GM18909 (cell line): Measurements from ENCODE around the gene ANXA6.

Experiments
- ATAC-seq: cut with Tn5 transposase; IDR thresholded peaks from one replicate; pipeline ENCODE4 v1.9.1; 2021; ENCODE audit warnings: mild to moderate bottlenecking; ENCODE audit not compliant: unreplicated experiment, poor library complexity

The ANXA6 gene

DNA sequence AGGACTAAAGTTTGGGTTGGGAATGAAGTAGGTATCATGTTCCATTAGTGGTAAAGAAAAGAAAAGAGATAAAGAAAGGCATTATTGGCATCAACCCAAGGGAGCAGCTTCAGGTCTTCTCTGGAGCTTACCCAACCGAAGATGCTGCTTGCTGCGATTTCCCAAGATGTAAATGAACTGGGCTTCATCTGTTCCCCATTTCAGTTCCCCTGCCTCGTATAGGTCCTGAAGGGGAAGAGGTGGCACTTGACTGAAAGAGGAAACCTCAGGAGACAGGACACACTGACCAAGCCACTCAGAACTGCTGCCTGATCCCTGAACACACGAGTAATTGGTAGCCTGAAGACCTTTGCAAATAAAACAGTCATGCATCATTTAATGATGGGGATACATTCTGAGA lies 24.6 kb downstream of the ANXA6 start:
- ATAC-seq, result no peak

DNA sequence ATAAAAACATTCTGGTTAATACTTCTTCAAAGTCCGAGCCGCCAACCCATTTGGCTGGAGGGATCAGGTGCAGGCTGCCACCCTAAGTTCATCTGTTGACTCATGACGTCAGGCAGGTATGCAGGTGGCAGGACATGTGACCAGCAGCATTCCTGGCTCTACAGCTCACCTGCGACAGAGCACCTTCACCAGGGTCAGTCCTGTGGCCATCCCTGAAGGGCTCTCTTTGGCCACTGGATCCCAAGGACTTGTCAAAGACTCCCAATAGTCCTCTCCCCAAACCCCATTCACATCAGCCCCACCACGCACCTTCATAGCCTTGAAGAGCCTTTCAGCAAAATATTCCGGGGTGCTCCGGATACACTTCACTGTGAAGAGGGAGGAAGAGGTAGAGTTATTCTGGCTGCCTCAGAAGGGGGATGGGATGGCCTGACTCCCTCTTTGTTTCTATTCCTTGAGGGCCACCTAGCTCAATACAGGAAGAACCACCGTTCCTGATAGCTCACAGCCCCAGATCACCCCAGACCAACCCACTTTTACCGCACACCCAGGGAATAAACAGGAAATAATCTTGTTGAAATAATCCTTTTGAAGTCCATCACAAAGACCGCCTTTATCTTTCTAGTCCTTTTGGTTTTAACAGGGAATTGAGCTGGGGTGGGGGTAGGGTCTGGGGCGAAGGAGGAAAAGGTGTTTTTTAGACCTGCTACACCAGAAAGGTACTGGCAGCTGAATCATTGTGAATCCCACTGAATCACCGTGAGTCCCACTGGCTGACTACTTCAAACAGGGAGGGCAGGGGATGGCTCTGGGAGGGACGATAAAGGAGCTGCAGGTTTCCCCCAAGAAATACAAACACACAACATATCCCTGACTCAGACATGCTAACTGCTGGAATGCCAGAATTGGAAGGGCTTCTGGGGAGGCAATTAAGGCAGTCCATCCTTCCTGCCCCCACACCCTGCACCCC lies 26.4 kb downstream of the ANXA6 start:
- no peak for ATAC-seq

DNA sequence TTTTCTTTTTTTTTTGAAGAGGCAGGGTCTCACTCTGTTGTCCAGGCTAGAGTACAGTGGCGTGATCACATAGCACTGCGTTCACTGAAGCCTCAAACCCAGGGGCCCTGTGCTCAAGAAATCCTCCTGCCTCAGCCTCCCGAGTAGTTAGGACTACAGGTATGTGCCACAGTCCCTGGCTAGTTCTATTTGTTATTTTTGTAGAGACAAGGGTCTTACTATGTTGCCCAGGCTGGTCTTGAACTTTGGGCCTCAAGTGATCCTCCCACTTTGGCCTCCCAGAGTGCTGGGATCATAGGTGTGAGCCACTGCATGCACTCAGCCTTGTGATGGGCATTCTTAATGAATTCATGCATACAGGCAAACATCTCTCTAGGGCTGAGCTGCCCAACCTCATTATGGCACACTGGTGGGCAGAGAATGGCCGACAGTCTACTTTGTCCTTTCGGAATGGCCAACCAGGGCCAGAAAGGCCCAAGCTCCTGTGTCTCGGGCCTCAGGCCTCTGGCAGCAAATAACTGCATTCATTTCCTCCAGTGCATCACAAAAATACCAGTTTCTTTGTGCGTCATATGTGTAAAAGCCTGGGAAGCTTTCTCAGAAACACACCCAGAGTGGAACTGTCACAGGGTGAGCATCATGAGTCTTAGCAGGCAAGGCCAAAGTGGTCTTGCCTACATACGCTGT lies 27.2 kb downstream of the ANXA6 start:
- ATAC-seq, result no peak

DNA sequence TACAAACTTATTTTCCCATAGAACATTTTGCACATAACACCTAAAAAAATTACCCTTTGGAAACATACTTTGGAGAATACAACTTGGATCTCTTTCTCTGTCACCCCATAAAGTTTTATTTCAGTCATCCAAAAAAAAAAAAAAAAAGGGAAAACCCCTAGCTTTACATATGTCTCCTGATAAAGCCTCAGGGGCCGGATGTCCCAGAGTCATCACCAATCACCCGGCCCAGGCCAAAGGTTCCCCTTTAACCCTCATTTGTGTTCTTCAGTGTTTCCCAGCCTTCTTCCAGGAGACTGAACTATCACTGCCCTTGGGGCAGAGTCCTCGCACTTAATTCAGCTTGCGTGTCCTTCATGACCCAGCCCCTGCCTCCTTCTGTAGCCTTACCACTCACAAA lies 28.8 kb downstream of the ANXA6 start:
- no peak for ATAC-seq

DNA sequence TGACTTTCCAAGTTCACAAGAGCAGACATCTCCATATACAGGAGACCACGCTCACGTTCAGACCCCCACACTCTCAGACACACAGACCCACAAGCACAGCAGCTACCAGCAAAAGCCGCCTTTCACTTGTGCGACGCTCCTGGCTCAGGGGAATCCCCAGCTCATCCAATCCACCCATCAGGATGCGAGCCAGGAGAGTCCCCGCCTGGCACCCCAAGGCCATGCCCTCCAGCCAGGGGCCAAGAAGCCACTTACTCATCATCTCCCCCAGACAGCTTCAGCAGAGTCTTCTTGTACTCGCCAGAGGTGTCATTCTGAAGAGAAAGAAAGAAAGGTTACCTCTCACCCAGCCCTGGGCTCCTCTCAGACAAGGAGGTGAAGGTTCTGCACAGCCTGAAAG lies 29.7 kb downstream of the ANXA6 start:
- ATAC-seq, result no peak

DNA sequence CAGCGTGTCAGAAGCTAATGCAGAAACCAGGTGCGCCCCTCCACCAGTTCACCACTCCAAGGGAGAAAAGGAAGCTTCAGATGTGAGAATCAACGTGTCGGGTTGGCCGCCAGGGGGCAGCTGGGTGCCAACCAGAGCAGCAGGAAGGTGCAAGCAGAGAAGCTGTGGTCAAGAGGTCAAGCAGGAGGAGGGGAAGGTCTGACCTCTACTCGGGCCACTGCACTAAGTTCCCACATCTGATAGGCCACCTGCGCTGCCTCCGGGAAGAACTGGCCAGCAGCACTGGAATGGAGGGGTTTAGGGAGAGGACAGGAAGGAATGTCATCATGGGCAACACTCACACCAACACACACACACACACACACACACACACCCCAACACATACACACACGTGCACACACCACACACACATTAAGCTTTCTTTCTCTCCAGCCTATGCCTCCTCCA lies 31.4 kb downstream of the ANXA6 start:
- ATAC-seq, result peak; percentile 35

DNA sequence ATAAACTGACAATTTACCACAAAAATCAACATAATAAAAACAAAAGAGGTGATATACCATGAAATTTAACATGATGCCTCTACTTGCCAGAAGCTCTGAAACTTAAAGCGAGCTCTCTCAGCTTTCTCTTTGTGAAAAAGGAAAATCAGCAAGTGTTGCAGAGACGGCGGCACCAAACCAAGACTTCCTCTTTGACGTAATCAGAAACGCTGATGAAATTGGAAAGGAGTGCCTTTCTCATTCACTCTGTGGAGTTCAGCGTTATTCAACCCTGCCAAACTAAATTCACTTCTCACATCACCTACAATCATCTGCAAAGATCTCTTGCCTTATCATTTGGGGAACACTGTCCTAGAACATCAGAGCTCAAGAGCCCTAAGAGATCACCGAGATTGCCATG lies 32.2 kb downstream of the ANXA6 start:
- no peak for ATAC-seq

DNA sequence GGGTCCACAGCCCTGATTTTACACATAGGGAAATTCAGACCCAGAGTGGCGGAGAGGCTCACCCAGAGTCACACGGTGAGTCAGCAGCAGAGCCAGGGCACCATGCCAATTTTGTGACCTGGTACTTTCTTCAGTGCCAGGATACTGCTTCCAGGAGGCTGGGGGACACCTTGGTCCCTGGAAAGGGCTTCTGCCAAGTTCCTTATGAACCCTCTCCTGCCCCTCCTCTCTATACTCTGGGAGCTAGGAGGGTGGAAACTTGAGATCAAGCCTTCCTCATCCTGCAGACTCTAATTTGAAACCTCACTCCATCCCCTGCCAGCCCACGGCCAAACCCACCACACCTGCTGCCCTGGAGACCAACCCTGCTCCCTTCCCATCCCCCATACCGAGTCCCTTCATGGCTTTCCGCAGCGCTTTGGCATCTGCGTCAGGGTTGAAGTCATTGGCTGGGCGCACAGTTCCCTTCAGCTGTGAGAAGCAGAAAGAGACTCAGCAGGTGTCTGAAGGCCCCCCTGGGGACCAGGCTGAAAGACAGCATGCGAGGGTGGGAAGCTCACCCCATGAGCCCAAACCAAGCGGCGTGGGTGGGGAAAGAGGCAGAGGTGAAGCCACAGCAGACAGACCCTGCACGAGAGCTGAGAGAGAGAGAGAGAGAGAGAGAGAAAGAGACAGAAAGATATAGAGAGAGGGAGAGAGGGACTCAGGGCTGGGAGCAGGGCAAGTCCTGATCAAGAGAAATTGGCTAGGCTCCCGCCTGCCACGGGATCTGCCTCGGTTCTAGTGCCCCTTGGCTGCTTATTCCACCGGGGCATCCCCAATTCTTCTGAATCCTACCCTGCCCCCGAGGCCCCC lies 33.5 kb downstream of the ANXA6 start:
- ATAC-seq, result peak; percentile 89

DNA sequence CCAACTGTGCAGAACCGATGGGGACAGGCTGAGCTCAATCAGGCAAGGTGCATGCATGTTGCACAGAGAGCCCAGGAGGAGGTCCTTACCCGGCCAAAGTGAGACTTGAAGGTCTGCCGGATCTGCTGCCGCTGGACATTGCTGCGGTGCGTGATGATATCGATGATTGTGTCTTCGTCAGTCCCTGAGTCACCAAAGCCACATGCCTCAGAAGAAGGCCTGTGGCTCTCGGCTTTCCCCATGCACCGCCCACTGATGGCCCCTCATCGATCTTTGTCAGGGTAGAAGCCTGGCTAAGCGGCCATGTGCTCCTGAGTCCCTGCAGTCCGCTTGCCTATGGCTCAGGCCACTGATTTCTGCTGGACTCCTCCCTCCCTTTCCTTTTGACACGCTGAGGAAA lies 34.8 kb downstream of the ANXA6 start:
- ATAC-seq, result no peak

DNA sequence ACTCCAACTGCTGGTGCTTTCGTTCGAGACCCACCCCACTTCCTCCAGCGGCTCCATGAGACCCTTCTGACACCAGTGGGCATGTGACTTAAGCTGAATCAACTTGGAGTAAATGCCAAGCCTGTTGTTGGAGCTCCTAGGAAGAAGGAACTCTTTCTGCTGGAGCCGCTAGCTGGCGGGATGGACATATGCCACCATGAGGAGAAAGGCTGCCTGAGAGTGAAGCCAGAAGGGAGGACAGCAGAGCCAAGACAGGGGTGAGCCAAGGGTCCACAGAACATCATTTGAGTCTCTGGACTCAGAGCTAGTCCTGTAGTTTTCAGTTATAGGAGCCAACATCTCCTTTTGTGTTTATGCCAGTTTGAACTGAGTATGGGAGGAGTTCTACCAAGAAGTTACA lies 35.9 kb downstream of the ANXA6 start:
- ATAC-seq, result no peak

DNA sequence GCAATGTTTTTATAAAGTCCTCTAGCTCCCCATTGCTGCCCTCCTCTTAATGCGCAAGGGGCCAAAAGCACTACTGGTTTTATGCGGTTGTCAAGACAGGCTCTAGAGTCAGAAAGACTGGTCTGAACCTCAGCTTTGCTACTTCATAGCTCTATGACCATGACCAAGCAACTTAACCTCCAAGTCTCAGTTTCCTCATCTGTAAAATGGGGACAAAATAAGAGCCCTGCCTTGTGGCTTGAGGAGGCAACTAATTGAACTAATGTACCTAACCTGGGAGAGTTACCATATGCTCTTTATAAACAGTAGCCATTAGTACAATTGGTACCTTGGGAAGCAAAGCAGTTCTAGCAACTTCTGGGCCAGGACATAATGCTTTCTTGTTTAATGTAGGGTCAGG lies 36.5 kb downstream of the ANXA6 start:
- no peak for ATAC-seq

DNA sequence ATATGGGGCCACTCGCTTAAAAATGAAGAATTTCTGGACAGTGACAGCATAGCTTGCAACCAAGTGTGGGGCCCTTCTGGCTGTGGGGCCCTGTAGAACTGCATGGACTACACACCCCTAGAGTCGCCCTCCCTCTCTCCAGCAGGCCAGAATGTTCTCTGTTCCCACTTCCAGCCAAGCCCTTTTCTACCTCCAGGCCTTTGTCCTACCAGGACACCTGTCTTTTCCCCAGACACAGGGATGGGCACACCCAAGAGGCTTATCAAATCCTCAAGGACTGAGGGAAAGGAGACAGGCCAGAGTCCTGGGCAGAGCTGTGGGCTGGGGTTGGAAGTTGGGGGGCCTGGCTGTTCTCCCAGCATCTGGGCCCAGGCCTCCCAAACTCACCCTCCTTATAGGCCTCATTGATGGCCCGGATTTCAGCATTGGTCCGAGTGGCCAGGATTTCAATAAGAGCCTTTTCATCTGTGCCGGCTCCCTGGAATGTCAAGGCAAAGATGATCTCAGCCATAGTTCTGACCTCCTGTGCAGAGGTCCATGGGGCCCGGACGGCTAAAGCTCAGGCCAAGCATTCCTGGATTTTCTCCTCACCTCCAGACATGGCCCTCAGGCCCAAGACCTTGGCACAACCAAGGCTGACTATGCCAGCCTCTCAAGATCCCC lies 38.5 kb downstream of the ANXA6 start:
- ATAC-seq, result no peak

DNA sequence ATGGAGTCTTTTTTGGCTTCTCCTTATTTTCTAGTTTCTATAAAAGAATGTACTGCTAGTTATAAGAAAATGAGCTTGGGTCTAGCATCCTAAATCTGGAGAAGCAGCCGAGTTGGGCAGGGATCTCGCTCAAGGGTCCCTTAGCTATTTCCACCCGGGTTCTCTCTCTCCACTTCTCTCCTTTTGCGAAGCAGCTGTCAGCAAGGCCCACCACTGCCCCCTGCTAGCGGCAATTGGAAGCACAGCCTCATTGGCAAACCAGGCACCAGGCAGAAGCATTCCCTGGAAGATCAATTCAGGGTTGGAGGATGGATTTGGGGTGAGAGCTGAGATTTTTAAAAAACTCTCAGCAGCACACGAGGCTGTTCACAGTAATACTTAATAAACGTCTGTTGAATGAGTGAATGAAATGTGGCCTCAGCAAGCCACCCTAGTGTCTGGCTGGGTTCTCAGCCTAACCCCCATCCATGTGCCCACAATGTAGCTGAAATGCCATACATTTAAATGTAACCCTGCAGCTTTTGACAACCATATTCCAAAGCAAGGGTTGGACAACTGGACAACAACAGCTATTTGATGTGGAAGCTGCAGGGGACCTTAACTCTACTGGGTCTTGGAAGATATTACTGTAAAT lies 42.2 kb downstream of the ANXA6 start:
- peak; percentile 57 for ATAC-seq

DNA sequence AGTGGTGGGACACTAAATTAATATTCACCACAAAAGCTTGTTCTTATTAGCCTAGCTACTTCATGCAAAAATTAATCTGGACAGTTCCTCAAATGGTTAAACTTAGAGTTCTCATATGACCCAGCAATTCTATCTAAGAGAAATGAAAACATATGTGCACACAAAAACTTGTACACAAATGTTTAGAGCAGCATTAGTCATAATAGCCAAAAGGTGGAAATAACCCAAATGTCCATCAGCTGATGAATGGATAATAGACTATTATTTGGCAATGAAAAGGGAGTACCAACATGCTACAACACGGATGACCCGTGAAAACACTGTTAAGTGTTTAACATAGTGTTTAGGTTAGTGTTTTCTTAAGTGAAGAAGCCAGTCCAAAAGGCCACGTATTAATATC lies 43.9 kb downstream of the ANXA6 start:
- no peak for ATAC-seq

DNA sequence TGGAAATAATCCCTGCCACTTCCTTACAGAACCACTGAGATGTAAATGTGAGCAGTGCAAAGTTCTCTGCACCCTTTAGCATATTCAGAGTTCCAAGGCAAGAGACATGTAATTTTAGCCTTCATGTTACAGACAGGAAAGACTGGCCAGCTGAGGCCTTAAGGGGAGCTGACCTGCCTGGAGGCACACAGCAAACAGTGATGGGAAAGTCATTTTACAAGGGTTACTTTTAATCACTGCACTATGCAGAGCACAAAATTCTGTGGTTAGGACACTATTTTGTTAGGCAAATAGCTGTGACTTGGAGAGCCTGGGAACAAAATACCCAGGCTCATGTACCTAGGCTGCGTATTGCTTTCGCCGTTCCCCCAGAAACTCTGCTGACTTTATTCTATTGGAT lies 46.6 kb downstream of the ANXA6 start:
- ATAC-seq, result no peak

DNA sequence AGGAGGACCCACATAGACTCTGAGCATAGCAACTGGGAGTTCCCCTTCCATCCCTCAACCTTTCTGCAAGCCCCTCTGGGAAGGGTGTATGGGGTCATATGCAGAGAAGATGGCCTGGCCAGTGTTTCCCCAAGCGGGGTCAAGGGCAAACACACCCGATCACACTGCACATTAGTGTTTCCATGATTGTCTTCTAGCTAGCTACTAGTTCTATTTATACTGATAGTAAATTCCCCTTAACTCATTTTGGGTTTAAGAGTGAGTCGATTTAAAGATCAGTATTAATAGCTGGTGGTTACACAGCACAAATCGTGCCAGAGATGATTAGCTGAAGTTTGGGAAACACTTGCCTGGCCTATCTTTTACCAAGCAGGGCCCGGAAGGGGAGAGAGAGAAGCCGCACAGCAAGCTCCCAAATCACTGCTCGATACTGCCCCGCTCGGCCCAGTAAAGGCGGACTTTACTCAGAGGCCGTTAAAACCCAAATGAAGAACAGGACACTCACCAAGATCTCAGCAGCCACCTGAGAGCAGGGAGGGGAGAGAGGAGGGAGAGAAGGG lies 47.4 kb downstream of the ANXA6 start:
- peak; percentile 44 for ATAC-seq

DNA sequence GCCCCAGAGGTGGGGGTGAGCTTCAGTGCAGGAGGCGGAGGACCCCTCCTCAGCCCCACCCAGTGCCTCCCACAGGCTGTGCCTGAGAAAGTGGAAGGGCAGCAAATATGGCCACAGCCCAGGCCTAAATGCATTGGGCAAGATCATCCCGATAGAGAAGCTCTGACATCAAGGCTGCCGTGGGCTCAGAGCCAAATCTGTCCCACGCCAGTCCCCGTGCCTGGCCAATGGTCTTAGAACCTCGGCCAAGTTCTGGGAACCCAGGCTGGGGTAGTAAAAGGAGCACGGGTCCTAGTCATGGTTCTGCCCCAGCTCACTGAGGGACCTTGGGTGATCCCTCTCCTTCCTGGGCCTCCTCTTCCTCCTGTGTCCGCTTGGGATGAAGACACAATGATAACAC lies 49.0 kb downstream of the ANXA6 start:
- no peak for ATAC-seq

DNA sequence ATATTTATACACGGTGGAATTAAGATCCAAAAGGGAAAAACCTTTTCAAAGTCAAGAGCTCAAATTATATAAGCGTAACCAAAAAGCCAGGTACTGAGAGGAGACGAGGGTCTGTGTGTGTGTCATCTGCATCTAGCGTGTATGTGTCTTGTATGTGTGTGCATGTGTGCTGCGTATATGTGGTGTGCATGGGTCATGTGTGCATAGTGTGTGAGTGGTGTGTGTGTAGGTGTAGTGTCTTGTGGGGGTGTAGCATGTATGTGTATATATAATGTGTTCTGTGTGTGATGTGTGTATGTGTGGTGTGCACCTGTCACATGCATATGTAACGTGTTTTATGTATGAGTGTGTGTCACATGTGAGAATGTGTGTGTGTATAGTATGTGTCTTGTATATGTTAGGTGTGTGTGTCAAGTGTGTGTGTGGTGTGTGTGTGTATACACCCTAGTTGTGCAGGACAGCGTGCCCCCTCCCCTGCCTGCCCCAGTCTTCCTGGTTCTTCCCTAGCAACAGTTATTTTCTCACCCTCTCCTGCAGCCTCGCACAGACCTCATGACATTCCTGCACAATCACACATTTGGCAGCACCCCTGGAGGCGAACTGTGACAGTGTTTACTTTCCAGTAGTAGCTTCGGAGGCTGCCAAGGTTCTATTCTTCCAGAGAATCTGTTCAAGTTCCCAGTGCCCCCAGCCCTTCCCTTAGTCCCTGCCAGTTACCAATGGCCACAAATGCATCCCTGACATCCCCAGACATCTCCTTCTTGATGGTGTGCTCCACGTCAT lies 49.6 kb downstream of the ANXA6 start:
- no peak for ATAC-seq

DNA sequence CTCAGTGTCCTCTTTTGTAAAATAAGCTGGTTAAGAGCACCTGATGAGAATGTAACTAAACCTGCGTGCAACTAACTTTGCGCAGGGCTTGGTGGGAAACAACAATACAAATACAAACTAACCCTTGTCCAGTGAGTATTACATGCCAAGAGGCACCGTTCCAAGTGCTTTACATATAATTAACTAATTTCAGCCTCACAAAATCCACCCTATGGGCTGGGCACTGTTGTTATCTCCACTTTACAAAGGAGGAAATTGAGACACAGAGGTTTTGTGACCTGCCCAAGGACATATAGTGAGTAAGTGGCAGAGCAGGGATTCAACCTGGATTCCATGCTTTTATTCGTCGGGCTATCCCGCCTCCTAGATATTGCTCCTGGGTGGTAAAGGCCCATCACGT lies 50.5 kb downstream of the ANXA6 start:
- no peak for ATAC-seq
